Left lobe of liver (tissue), 2 donors: Measurements from ENCODE around the gene AFF1. TPM values are rescaled to one million over a fixed set of nuclear protein-coding genes. Genes with fewer than 3 reads are reported as not detected.
"Not testable (repeated sequence)": the region's sequence is repeated elsewhere in the genome, so short reads cannot be mapped to it uniquely, and the experiment has no call there.

Source experiments
- ATAC-seq: fragments of 200-7000 bp; cut with Tn5 transposase; one replicate; pipeline ENCODE4 v1.9.1; 2020; ENCODE audit warnings: mild to moderate bottlenecking, moderate library complexity
- DNase-seq: peaks from one replicate; pipeline ENCODE4 v3.0.0-alpha.2; 2020; ENCODE audit warnings: low spot score
- total RNA-seq: library from RNA; stranded (reverse); gene quantifications from one replicate; pipeline ENCODE4 v1.2.1, GENCODE V29; 2021
- donor health status: DM: no; HTN: no; CAD: no; lungs with moderate emphysema.
- donor health status: DM: no; HTN: yes; CAD: no.

AFF1 gene
- total RNA-seq, 1 donor from 2014 or later, result 37.2 TPM

- no peak for ATAC-seq
Observed at GRCh38 chr4:87134122-87134521, 199.3 kb downstream of the AFF1 start.

GRCh38 chr4:87141428-87141827 lies 206.6 kb downstream of the AFF1 start:
- DNase-seq, result no peak
- peak; percentile 59 for ATAC-seq

More at GRCh38 chr4:87134122-87134521, 199.3 kb downstream of the AFF1 start:
- no peak for DNase-seq

- no peak for DNase-seq
- no peak for ATAC-seq
Observed at GRCh38 chr4:87144356-87144755, 209.5 kb downstream of the AFF1 start.

GRCh38 chr4:87145934-87146333 lies 211.1 kb downstream of the AFF1 start:
- DNase-seq, ATAC-seq: not testable (repeated sequence)

- DNase-seq (no peak), ATAC-seq (no peak)
Observed at GRCh38 chr4:87147116-87147515, 212.3 kb downstream of the AFF1 start.

- peak; percentile 89 for ATAC-seq
- DNase-seq, result no peak
Observed at GRCh38 chr4:87150498-87151261, 215.9 kb downstream of the AFF1 start.

- no peak for DNase-seq
- ATAC-seq, result no peak
Observed at GRCh38 chr4:87151730-87152129, 216.9 kb downstream of the AFF1 start.

- peak; percentile 48 for ATAC-seq
- no peak for DNase-seq
Observed at GRCh38 chr4:87152310-87153041, 217.7 kb downstream of the AFF1 start.

GRCh38 chr4:87153078-87153870 lies 218.5 kb downstream of the AFF1 start:
- ATAC-seq, result no peak

GRCh38 chr4:87165892-87166291 lies 231.1 kb downstream of the AFF1 start:
- peak; percentile 92 for ATAC-seq
- DNase-seq, result no peak

More at GRCh38 chr4:87153078-87153870, 218.5 kb downstream of the AFF1 start:
- DNase-seq, result no peak

GRCh38 chr4:87166296-87166854 lies 231.6 kb downstream of the AFF1 start:
- DNase-seq, result no peak
- no peak for ATAC-seq

GRCh38 chr4:87171944-87172343 lies 237.1 kb downstream of the AFF1 start:
- DNase-seq, result no peak
- no peak for ATAC-seq

GRCh38 chr4:87174672-87175071 lies 239.9 kb downstream of the AFF1 start:
- DNase-seq (no peak), ATAC-seq (no peak)

- ATAC-seq (no peak), DNase-seq (no peak)
Observed at GRCh38 chr4:87179751-87180150, 244.9 kb downstream of the AFF1 start.

GRCh38 chr4:87180767-87181166 lies 246.0 kb downstream of the AFF1 start:
- no peak for ATAC-seq
- DNase-seq, result no peak

- no peak for DNase-seq
- no peak for ATAC-seq
Observed at GRCh38 chr4:87185146-87185870, 250.5 kb downstream of the AFF1 start.

- peak; percentile 45 for ATAC-seq
- DNase-seq, result no peak
Observed at GRCh38 chr4:87188048-87188447, 253.2 kb downstream of the AFF1 start.

- peak; percentile 98 for ATAC-seq
- peak; percentile 56 for DNase-seq
Observed at GRCh38 chr4:87188932-87189331, 254.1 kb downstream of the AFF1 start.
